HEK293 (cell line): Measurements from ENCODE around the gene LSM3.
"Not testable (repeated sequence)": the region's sequence is repeated elsewhere in the genome, so short reads cannot be mapped to it uniquely, and the experiment has no call there.

Experiments used
- CTCF ChIA-PET: fragments of 350-600 bp; formaldehyde crosslinking; extraction: SDS; loops from one replicate; lab custom pipeline; 2021; ENCODE audit warnings: antibody characterized with exemption; lab: Yijun Ruan, JAX
- POLR2A ChIA-PET: fragments of 300-600 bp; formaldehyde crosslinking; extraction: SDS; loops from one replicate; lab custom pipeline; 2020; ENCODE audit warnings: antibody characterized with exemption, inconsistent platforms; lab: Yijun Ruan, JAX
- H3K27ac ChIP-seq: fragments of 200-500 bp; sonication (Bioruptor generic); 2 replicates; pipeline ENCODE4 v1.5.1; 2014; ENCODE audit warnings: low read depth, low read length, control low read depth, inconsistent platforms; ENCODE audit errors: extremely low read depth
- H3K36me3 ChIP-seq, 2 experiments: fragments of 200-500 bp in 1 of 2; sonication (Bioruptor generic) in 1 of 2; 1 replicate in 1 of 2; 2 replicates in 1 of 2; pipeline ENCODE4 v1.5.1; 2014 to 2017; ENCODE audit warnings: inconsistent platforms in 2 of 2, low read length in 2 of 2; ENCODE audit not compliant: control insufficient read depth in 2 of 2, insufficient read depth in 1 of 2
- H3K4me1 ChIP-seq: fragments of 200-500 bp; sonication (Bioruptor generic); 2 replicates; pipeline ENCODE4 v1.5.1; 2014; ENCODE audit warnings: mild to moderate bottlenecking, low read length, inconsistent platforms; ENCODE audit not compliant: control insufficient read depth, insufficient read depth
- H3K4me3 ChIP-seq: 2 replicates; pipeline ENCODE4 v1.5.1; 2011; ENCODE audit warnings: low read depth, mild to moderate bottlenecking, control low read depth, low read length, moderate library complexity
- H3K9me3 ChIP-seq: fragments of 200-500 bp; sonication (Bioruptor generic); 2 replicates; pipeline ENCODE4 v1.5.1; 2014; ENCODE audit warnings: low read depth, low read length, inconsistent platforms; ENCODE audit not compliant: control insufficient read depth, insufficient read depth
- ZFP41 ChIP-seq: fragments of 450-650 bp; formaldehyde crosslinking; IDR thresholded peaks from 2 replicates; pipeline ENCODE4 v1.5.1; 2016; ENCODE audit warnings: missing biosample characterization, missing genetic modification characterization, borderline replicate concordance
- ZFP69B ChIP-seq: fragments of 450-650 bp; formaldehyde crosslinking; IDR thresholded peaks from 2 replicates; pipeline ENCODE4 v1.5.1; 2016; ENCODE audit warnings: missing biosample characterization, missing genetic modification characterization
- ZNF157 ChIP-seq: fragments of 450-650 bp; formaldehyde crosslinking; IDR thresholded peaks from 2 replicates; pipeline ENCODE4 v1.5.1; 2016; ENCODE audit warnings: missing biosample characterization, missing genetic modification characterization
- ZNF391 ChIP-seq: fragments of 450-650 bp; formaldehyde crosslinking; IDR thresholded peaks from 2 replicates; pipeline ENCODE4 v1.5.1; 2016; ENCODE audit warnings: low read depth, missing biosample characterization, missing genetic modification characterization, borderline replicate concordance
- ZNF416 ChIP-seq: fragments of 450-650 bp; formaldehyde crosslinking; IDR thresholded peaks from 2 replicates; pipeline ENCODE4 v1.5.1; 2016; ENCODE audit warnings: missing biosample characterization, missing genetic modification characterization
- ZNF529 ChIP-seq: fragments of 450-650 bp; formaldehyde crosslinking; IDR thresholded peaks from 2 replicates; pipeline ENCODE4 v1.5.1; 2017; ENCODE audit warnings: missing genetic modification characterization, missing biosample characterization; ENCODE audit not compliant: insufficient replicate concordance
- ZNF585B ChIP-seq: fragments of 450-650 bp; formaldehyde crosslinking; IDR thresholded peaks from 2 replicates; pipeline ENCODE4 v1.5.1; 2016; ENCODE audit warnings: missing biosample characterization, missing genetic modification characterization
- ZNF670 ChIP-seq: fragments of 450-650 bp; formaldehyde crosslinking; IDR thresholded peaks from 2 replicates; pipeline ENCODE4 v1.5.1; 2016; ENCODE audit warnings: missing biosample characterization, missing genetic modification characterization, low read depth
- ZNF707 ChIP-seq: fragments of 450-650 bp; formaldehyde crosslinking; IDR thresholded peaks from 2 replicates; pipeline ENCODE4 v1.5.1; 2016; ENCODE audit warnings: missing biosample characterization, missing genetic modification characterization
- TF ChIP-seq, protein P1 (sequence below): fragments of 450-650 bp; formaldehyde crosslinking; IDR thresholded peaks from 2 replicates; pipeline ENCODE4 v1.5.1; 2017; ENCODE audit warnings: missing biosample characterization, mild to moderate bottlenecking, missing genetic modification characterization, moderate library complexity

LSM3 gene

GRCh38 chr3:14227856-14228255 is 49.2 kb downstream of the LSM3 start:
- Histone ChIP-seq H3K27ac (no peak overlapping the region), H3K9me3 (no peaks in the 10 kb centered on the region), H3K36me3 (no peaks in the 10 kb centered on the region), H3K4me3 (no peak overlapping the region), H3K4me1 (no peaks in the 10 kb centered on the region)
- POLR2A ChIA-PET, result no interaction called here
- TF ChIP-seq ZNF585B (tag by site-specific recombination) (no peak), ZNF670 (tag by site-specific recombination) (no peak), ZNF157 (no peak), ZNF529 (tag by site-specific recombination) (no peak), ZFP41 (tag by site-specific recombination) (no peak), ZNF707 (tag by site-specific recombination) (no peak)
- TF ChIP-seq, protein P1, sequence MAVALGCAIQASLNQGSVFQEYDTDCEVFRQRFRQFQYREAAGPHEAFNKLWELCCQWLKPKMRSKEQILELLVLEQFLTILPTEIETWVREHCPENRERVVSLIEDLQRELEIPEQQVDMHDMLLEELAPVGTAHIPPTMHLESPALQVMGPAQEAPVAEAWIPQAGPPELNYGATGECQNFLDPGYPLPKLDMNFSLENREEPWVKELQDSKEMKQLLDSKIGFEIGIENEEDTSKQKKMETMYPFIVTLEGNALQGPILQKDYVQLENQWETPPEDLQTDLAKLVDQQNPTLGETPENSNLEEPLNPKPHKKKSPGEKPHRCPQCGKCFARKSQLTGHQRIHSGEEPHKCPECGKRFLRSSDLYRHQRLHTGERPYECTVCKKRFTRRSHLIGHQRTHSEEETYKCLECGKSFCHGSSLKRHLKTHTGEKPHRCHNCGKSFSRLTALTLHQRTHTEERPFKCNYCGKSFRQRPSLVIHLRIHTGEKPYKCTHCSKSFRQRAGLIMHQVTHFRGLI (tag by site-specific recombination), result no peak
- CTCF ChIA-PET, result no interaction called here

DNA sequence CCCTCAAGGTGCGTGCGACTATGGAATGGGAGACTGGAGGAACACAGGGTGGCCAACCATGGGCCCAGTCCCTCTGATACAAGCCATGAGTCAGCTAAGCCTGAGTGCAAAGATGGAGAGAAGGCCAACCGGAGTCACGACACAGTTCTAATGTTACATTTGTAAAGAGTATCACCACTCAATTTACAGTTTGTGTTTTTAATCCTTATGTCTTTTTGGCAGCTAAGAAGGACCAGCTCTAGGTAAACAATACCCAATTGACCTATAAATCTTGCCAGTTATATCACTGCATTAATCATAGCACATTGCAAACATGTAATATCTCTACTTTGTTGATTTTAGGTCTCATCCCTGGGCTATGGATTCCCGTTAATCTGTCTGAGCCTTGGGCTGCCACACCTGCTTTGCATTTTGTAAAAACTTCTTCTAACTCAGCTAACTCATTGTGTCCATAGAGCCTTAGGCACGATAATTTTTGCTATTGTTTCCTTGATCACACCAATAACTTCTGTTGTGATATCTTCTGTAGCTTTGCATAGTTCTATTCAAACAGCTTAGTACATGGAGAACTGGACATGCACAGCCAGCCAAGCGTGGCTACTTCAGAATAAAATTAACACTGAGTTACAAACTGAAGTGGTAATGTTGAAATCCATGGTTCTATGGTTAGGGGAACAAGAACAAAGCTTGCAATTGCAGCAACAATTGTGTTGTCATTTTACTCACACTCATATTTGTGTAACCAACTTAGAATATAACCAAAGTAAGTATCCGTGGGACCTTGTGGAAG is 50.3 kb downstream of the LSM3 start:
- no peaks in the 10 kb centered on the region for H3K36me3 ChIP-seq
- ChIA-PET CTCF (interaction anchor here (0.9 to 1.0 kb wide), 3 partner anchors 18 to 33 kb away, joined by 3 to 5 read pairs (median 3); no protein-coding TSS in a partner anchor), POLR2A (no interaction called here)
- H3K9me3 ChIP-seq, result no peaks in the 10 kb centered on the region
- no peak overlapping the region for H3K4me3 ChIP-seq
- H3K27ac ChIP-seq, result no peak overlapping the region
- TF ChIP-seq, protein P1 (tag by site-specific recombination), result peak; percentile 89
- no peak for TF ChIP-seq ZFP69B
- H3K4me1 ChIP-seq, result no peaks in the 10 kb centered on the region

- CTCF ChIA-PET, result interaction anchor here (0.6 to 1.0 kb wide), 4 partner anchors 19 to 739 kb away, joined by 3 to 5 read pairs (median 4); no protein-coding TSS in a partner anchor
- H3K4me1 ChIP-seq, H3K36me3 ChIP-seq, H3K4me3 ChIP-seq, POLR2A ChIA-PET, H3K27ac ChIP-seq, H3K9me3 ChIP-seq: not testable (repeated sequence)
Observed at GRCh38 chr3:14229695-14230094, 51.1 kb downstream of the LSM3 start.

GRCh38 chr3:14230729-14231128 is 52.1 kb downstream of the LSM3 start:
- TF ChIP-seq ZNF391 (tag by site-specific recombination) (no peak), ZFP69B (peak; percentile 31; the same call in 1 of the 2 replicates), ZNF416 (tag by site-specific recombination) (no peak)
- CTCF ChIA-PET, result interaction anchor here (1.5 to 2.8 kb wide), 2 partner anchors 27 to 31 kb away, joined by 4 to 17 read pairs; no protein-coding TSS in a partner anchor
- Histone ChIP-seq H3K4me3 (no peak overlapping the region), H3K27ac (no peak overlapping the region), H3K4me1 (no peaks in the 10 kb centered on the region), H3K9me3 (no peaks in the 10 kb centered on the region), H3K36me3 (no peaks in the 10 kb centered on the region)
- POLR2A ChIA-PET, result no interaction called here
